Activated CD4-positive, CD25-positive, alpha-beta regulatory T cell treated with anti-CD3 and anti-CD28 coated beads, Interleukin-2, amount 50 U/mL, for 16 hours (primary cell): ENCODE results near the gene CHCHD6.

Experiments used
- DNase-seq: peaks from one replicate; pipeline ENCODE4 v3.0.0-alpha.2; 2020; ENCODE audit warnings: low read depth, low spot score

The CHCHD6 gene

GRCh38 chr3:126704494-126705214 is 614 bp downstream of the CHCHD6 start:
- DNase-seq: no peak

GRCh38 chr3:126706631-126707030 is 2.6 kb downstream of the CHCHD6 start:
- no peak for DNase-seq

GRCh38 chr3:126711121-126711760 is 7.2 kb downstream of the CHCHD6 start:
- no peak for DNase-seq

GRCh38 chr3:126713199-126713598 is 9.2 kb downstream of the CHCHD6 start:
- DNase-seq: no peak

- DNase-seq: no peak
Observed at GRCh38 chr3:126714276-126714900, 10.3 kb downstream of the CHCHD6 start.

- DNase-seq: no peak
Observed at GRCh38 chr3:126714921-126715320, 10.9 kb downstream of the CHCHD6 start.

GRCh38 chr3:126715432-126715831 is 11.4 kb downstream of the CHCHD6 start:
- DNase-seq: no peak

- no peak for DNase-seq
Observed at GRCh38 chr3:126716057-126716456, 12.0 kb downstream of the CHCHD6 start.

- no peak for DNase-seq
Observed at GRCh38 chr3:126718561-126719445, 14.8 kb downstream of the CHCHD6 start.

- DNase-seq: no peak
Observed at GRCh38 chr3:126720596-126720995, 16.6 kb downstream of the CHCHD6 start.

- DNase-seq: no peak
Observed at GRCh38 chr3:126721246-126721645, 17.2 kb downstream of the CHCHD6 start.

GRCh38 chr3:126723237-126723636 is 19.2 kb downstream of the CHCHD6 start:
- DNase-seq: no peak

- DNase-seq: no peak
Observed at GRCh38 chr3:126723801-126724200, 19.8 kb downstream of the CHCHD6 start.

- no peak for DNase-seq
Observed at GRCh38 chr3:126728680-126729079, 24.6 kb downstream of the CHCHD6 start.

GRCh38 chr3:126730376-126730775 is 26.3 kb downstream of the CHCHD6 start:
- no peak for DNase-seq

GRCh38 chr3:126731044-126731443 is 27.0 kb downstream of the CHCHD6 start:
- no peak for DNase-seq

- no peak for DNase-seq
Observed at GRCh38 chr3:126732281-126733060, 28.4 kb downstream of the CHCHD6 start.

GRCh38 chr3:126733061-126733430 is 29.0 kb downstream of the CHCHD6 start:
- no peak for DNase-seq

GRCh38 chr3:126734106-126734723 is 30.2 kb downstream of the CHCHD6 start:
- no peak for DNase-seq

GRCh38 chr3:126737527-126737926 is 33.5 kb downstream of the CHCHD6 start:
- DNase-seq: no peak

- no peak for DNase-seq
Observed at GRCh38 chr3:126742057-126742456, 38.0 kb downstream of the CHCHD6 start.
